NCI-H1092 treated with DMSO at 0.1 percent for 48 hours (cell line): ENCODE measurements around the gene CALHM2.
"Not testable (repeated sequence)": the region's sequence is repeated elsewhere in the genome, so short reads cannot be mapped to it uniquely, and the experiment has no call there.

Experiments used
- DNase-seq: peaks from one replicate; lab custom pipeline; 2025; lab: John Stamatoyannopoulos, UW

Gene CALHM2

GRCh38 chr10:103449208-103450144, 2.7 kb downstream of the CALHM2 start:
- no peak for DNase-seq

- DNase-seq: no peak
Observed at GRCh38 chr10:103448746-103449145, 3.4 kb downstream of the CALHM2 start.

- no peak for DNase-seq
Observed at GRCh38 chr10:103447187-103447586, 5.0 kb downstream of the CALHM2 start.

DNA sequence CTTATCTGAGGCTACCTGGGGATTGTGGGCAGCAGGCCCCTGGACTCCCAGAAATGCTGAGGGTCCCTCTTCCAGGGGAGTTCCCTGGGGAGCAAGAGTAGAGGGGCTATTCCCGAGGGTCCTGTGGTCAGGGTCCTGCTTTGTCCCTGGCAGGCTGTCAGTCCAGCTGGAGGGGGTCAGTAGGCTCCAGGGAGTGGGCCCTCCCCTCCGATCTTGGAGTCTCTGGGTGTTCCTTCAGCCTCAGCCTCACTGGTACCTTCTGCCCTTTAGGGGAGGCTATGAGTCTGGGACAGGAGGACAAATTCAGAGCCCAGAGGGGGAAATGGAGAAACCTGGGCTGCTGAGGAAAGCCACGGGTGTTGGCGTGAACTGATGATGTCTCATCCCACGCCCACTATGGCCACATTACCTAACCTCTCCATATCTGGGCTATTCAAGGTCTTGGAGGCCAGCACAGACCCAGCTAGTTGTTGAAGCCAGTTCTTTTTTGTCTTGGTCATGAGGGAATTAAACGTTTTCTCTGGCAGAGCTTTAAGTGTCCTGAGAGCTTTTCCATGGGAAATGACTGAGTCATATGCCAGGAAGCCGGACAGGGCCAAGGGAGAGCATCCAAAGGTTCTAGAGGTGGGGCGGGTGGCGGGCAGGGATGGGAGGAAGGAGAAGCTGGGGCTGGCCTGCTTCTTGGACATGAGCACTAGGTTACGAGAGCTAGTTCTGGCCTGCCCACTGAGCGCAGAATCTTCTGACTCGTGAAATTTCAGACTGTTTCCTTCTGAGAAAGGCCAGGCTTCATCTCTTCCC, 6.2 kb downstream of the CALHM2 start:
- no peak for DNase-seq

- DNase-seq: no peak
Observed at GRCh38 chr10:103445366-103445765, 6.8 kb downstream of the CALHM2 start.

DNA sequence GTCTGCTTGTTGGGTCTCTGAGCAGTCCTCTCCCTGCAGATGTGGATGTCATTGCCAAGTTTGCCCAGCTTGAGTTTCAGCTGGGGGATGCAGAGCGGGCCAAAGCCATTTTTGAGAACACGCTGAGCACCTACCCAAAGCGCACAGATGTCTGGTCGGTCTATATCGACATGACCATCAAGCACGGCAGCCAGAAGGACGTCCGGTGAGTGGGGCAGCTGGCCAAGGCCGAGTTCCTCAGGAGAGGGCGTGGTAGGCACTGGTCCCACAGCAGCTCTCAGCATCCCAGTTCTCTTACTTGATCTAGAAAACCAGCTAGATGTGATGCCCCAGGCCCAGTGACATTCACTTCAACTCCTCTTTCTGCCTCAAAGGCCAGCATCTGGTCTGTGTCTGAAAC, 7.7 kb downstream of the CALHM2 start:
- DNase-seq: no peak

DNA sequence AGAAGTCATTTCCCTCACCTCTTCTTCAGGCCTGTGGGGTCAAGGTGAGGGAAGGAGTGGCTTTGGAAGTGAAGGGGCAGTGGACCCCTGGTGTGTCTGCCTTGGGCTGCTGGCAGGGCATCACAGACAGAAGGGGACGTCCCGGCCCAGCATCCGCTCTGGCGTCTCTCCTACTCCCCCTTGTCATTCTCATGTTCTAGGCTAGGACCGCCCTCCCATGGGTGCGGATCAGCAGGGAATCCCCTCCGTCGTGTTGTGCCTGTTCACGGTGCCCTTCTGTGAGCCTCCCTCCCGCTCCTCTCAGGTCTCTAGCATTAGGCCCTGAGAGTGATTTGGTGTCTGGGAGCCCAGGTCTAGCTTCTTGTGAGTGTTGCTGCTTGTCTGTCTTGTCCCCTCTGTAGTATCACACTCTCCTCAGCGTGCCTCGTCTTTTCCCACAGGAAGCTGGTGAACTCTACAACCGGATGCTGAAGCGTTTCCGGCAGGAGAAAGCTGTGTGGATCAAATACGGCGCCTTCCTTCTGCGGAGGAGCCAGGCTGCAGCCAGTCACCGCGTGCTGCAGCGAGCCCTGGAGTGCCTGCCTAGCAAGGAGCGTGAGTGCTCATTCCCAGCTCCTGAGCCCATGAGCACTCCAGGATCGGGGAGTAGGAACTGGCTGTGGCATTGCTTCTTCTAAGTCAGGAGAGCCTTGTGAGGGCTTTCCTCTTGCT, 8.5 kb downstream of the CALHM2 start:
- no peak for DNase-seq

DNA sequence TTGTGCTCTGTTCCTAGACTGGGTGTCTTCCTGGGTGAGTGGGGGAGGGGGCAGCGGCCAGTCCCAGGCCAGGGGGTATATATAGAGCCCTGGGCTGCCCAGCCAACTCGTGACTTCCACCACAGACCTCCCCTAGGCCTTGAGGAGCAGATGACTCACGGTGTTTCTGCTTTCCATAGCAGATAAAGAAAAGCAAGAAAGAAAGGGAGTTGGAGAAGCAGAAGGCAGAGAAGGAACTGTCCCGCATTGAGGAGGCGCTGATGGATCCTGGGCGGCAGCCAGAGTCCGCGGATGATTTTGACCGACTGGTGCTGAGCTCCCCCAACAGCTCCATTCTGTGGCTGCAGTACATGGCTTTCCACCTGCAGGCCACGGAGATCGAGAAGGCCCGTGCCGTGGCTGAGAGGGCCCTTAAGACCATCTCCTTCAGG, 10.1 kb downstream of the CALHM2 start:
- no peak for DNase-seq

- DNase-seq: no peak
Observed at GRCh38 chr10:103441611-103442010, 10.6 kb downstream of the CALHM2 start.

DNA sequence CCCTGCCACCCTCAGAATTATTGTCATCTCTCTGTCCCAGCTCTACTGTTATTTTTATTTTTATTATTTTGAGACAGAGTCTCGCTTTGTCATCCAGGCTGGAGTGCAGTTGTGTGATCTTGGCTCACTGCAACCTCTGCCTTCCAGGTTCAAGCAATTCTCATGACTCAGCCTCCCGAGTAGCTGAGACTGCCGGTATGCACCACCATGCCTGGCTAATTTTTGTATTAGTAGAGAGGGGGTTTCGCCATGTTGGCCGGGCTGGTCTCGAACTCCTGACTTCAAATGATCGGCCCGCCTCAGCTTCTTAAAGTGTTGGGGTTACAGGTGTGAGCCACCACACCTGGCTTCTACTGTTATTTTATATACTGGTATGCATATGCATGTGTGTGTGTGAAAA, 11.0 kb downstream of the CALHM2 start:
- DNase-seq: no peak

- DNase-seq: no peak
Observed at GRCh38 chr10:103440416-103440815, 11.8 kb downstream of the CALHM2 start.

- DNase-seq: no peak
Observed at GRCh38 chr10:103439776-103440175, 12.4 kb downstream of the CALHM2 start.

DNA sequence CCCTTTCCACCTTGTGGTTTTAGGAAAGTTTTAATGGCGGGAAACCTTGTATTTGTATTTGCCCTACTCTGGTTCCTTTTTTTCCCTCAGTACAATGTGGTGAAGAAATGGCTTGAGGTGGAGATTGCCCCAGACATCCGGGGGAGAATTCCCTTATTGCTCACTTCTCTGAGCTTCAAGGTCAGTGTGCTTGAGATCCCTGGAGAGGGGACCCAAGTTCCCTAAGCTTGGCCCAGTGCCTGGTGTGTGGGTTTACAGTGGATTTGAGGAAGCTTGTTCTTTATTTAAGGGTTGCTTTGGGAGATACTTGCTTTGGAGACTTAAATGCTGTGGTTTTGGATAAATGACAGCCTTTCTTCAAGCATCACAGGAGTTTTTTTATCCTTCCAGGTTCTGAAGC, 18.3 kb downstream of the CALHM2 start:
- DNase-seq: no peak

- DNase-seq: no peak
Observed at GRCh38 chr10:103431902-103432301, 20.3 kb downstream of the CALHM2 start.

GRCh38 chr10:103429647-103430046, 22.5 kb downstream of the CALHM2 start:
- DNase-seq: no peak

DNA sequence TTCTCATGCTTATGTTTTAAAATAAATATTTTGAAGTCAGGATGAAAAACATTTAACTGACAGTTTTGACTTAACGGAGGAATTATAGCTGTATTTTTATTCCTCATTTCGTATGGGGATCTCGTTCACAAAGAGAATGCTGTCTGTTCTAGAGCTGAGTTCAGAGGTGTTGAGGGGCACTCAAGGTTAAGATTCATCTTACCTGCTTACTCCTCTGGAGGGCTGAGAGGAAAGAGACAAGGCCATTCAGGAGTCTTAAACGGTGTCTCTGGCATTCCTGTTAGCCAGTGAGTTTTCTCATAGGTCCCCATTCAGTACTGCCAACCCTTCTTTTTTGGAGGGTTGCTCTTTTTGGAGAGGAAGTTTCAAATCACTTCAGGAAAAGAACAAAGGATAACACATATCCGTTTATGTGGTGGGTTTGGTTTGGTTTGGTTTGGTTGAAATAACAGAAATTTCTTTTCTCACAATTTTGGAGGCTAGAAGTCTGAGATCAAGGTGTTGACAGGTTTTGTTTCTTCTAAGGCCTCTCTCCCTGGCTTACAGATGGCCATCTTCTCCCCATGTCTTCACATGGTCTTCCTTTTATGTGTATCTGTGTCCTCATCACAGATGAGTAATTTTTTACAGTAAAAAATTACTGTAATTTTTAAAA, 23.1 kb downstream of the CALHM2 start:
- DNase-seq: no peak

DNA sequence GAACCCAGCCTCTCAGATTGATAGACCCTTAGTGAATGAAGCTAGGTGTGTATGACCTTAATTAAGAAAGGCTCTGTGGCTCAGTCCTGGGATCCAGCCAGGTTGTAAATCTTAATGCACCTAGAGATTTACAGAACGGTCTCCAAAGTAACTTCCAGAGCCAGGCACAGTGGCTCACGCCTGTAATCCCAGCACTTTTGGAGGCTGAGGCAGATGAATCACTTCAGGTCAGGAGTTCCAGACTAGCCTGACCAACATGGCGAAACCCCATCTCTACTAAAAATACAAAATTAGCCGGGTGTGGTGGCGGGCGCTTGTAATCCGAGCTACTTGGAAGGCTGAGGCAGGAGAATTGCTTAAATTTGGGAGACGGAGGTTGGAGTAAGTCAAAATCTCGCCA, 24.3 kb downstream of the CALHM2 start:
- no peak for DNase-seq

GRCh38 chr10:103423748-103424147, 28.4 kb downstream of the CALHM2 start:
- DNase-seq: no peak

- DNase-seq: no peak
Observed at GRCh38 chr10:103419101-103419500, 33.1 kb downstream of the CALHM2 start.

GRCh38 chr10:103417601-103418000, 34.6 kb downstream of the CALHM2 start:
- DNase-seq: no peak

DNA sequence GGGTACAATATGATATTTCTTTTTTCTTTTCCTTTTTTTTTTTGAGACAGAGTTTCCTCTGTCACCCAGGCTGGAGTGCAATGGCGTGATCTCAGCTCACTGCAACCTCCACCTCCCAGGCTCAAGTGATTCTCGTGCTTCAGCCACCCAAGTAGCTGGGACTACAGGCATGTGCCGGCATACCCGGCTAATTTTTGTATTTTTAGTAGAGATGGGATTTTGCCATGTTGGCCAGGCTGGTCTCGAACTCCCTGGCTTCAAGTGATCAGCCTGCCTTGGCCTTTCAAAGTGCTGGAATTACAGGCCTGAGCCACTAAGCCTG, 35.1 kb downstream of the CALHM2 start:
- not testable (repeated sequence) for DNase-seq
